Esophagus squamous epithelium (tissue), 4 donors: ENCODE measurements around the gene BEST2.

Experiments
- CTCF ChIP-seq, 6 experiments: fragments of 450-650 bp in 4 of 6; fragments of 200-600 bp in 2 of 6; sonication (generic) in 2 of 6; IDR thresholded peaks; one replicate each; pipeline ENCODE4 v1.5.1; 2016 to 2019; ENCODE audit warnings: antibody characterized with exemption in 6 of 6, mild to moderate bottlenecking in 4 of 6, moderate library complexity in 4 of 6
- POLR2A ChIP-seq, 4 donors: fragments of 450-650 bp; IDR thresholded peaks; one replicate each; pipeline ENCODE4 v1.6.1; 2017; ENCODE audit warnings: antibody characterized with exemption in 4 of 4, mild to moderate bottlenecking in 4 of 4, moderate library complexity in 3 of 4

DNA sequence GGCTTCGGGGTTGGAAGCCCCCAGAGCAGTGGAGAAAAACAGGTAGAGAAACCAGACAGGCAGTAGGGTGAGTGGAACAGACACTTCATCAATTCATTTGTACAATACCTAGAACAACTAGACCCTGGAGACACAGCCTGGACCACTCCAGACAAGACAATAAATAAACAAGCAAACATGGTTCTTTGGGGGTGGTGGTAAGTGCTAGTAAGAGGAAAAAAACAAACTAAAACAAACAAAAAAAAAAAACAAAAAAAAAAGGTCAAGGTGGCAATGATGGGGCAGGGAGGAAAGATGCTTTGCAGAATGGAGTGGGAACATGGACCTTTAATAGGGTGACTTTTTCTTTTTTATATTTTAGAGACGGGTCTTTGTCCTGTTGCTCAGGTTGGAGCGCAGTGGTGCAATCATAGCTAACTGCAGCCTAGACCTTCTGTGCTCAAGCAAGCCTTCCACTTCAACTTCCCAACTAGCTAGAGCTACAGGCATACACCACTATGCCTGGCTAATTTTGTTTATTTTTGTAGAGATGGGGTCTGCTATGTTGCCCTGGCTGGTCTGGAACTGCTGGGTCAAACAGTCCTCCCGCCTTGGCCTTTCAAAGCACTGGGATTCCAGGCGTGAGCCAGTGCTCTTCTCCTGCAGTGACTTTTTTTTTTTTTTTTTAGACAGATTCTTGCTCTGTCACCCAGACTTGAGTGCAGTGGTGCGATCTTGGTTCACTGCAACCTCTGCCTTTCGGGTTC, 42.8 kb downstream of the BEST2 start:
- TF ChIP-seq CTCF (IDR thresholded peaks at IDR 0.05) (peak in 1 of 6 experiments; percentile 0), POLR2A (IDR thresholded peaks at IDR 0.05) (no peak)
